Measurements from ENCODE around the gene F2.
A peak's percentile ranks its signal among the peaks of the same experiment; 100 is the strongest.
"Not testable (repeated sequence)": the region's sequence is repeated elsewhere in the genome, so short reads cannot be mapped to it uniquely, and the experiment has no call there.

Gene F2

GRCh38 chr11:46686886-46687795, 31.9 kb upstream of the F2 start:
- DNase-seq: no peak

GRCh38 chr11:46690702-46691101, 28.3 kb upstream of the F2 start:
- no peak for DNase-seq

- DNase-seq: no peak
Observed at GRCh38 chr11:46692450-46692849, 26.6 kb upstream of the F2 start.

GRCh38 chr11:46693597-46694012, 25.4 kb upstream of the F2 start:
- no peak for DNase-seq

- no peak for DNase-seq
Observed at GRCh38 chr11:46694072-46694471, 24.9 kb upstream of the F2 start.

- no peak for DNase-seq
Observed at GRCh38 chr11:46694607-46695006, 24.4 kb upstream of the F2 start.

GRCh38 chr11:46695345-46696211, 23.4 kb upstream of the F2 start:
- DNase-seq: no peak

- no peak for DNase-seq
Observed at GRCh38 chr11:46696212-46696558, 22.8 kb upstream of the F2 start.

- no peak for DNase-seq
Observed at GRCh38 chr11:46697303-46697702, 21.7 kb upstream of the F2 start.

- no peak for DNase-seq
Observed at GRCh38 chr11:46697723-46698122, 21.3 kb upstream of the F2 start.

- no peak for DNase-seq
Observed at GRCh38 chr11:46698597-46698996, 20.4 kb upstream of the F2 start.

GRCh38 chr11:46700241-46701077, 18.6 kb upstream of the F2 start, which contains the start of the genes ARHGAP1 and ZNF408:
ARHGAP1 (minus strand) TSS chr11:46700619; CDS start chr11:46696107, 4,512 bp downstream.
ZNF408 (plus strand) TSS chr11:46701031; CDS start chr11:46701048, 17 bp downstream.
- DNase-seq: peak; percentile 98 to 99

- no peak for DNase-seq
Observed at GRCh38 chr11:46701078-46701654, 17.8 kb upstream of the F2 start.

- DNase-seq: no peak
Observed at GRCh38 chr11:46705070-46705688, 13.8 kb upstream of the F2 start.

- no peak for DNase-seq
Observed at GRCh38 chr11:46706886-46707285, 12.1 kb upstream of the F2 start.

- not testable (repeated sequence) for DNase-seq
Observed at GRCh38 chr11:46709351-46709750, 9.7 kb upstream of the F2 start.

GRCh38 chr11:46710821-46711269, 8.2 kb upstream of the F2 start:
- DNase-seq: no peak

- no peak for DNase-seq
Observed at GRCh38 chr11:46711303-46711702, 7.7 kb upstream of the F2 start.

- DNase-seq: no peak
Observed at GRCh38 chr11:46712874-46713576, 6.0 kb upstream of the F2 start.

GRCh38 chr11:46717825-46718154, 1.2 kb upstream of the F2 start:
- not testable (repeated sequence) for DNase-seq
